Adrenal gland (tissue), 5 donors: Measurements from ENCODE around the gene HOXD11.

Experiments
- CTCF ChIP-seq, 6 experiments: fragments of 450-650 bp in 4 of 6; fragments of 200-600 bp in 2 of 6; sonication (generic) in 1 of 6; IDR thresholded peaks; 1 replicate in 5 of 6; 2 replicates in 1 of 6; pipeline versions ENCODE4 v1.5.1 to v1.8.0; 2016 to 2021; ENCODE audit warnings: antibody characterized with exemption in 6 of 6, mild to moderate bottlenecking in 2 of 6, moderate library complexity in 1 of 6
- POLR2A ChIP-seq, 2 donors: fragments of 450-650 bp; IDR thresholded peaks; one replicate each; pipeline ENCODE4 v1.6.1; 2017; ENCODE audit warnings: antibody characterized with exemption in 2 of 2, mild to moderate bottlenecking in 2 of 2, moderate library complexity in 1 of 2
- donor health status: DM: no; HTN: no; CAD: no.

GRCh38 chr2:176137906-176138305 is 30.8 kb downstream of the HOXD11 start:
- TF ChIP-seq CTCF (IDR thresholded peaks at IDR 0.05), result no peak
- TF ChIP-seq POLR2A (IDR thresholded peaks at IDR 0.05), result no peak
